Small intestine (tissue), 7 donors: ENCODE data around the gene STAT6. TPM values are rescaled to one million over a fixed set of nuclear protein-coding genes. Genes with fewer than 3 reads are reported as not detected.

Source experiments
- DNase-seq, 2 donors: peaks; one replicate each; pipeline versions ENCODE4 v3.0.0 to v3.0.0-alpha.2; 2013
- FAIRE-seq: peaks from 2 replicates; lab custom pipeline; 2012; peaks lifted over from hg19 to GRCh38; lab: Jason Lieb, UNC
- H3K27ac ChIP-seq, 3 donors: one replicate each; pipeline ENCODE4 v1.5.1; 2013; ENCODE audit warnings: low read length in 2 of 3, mild to moderate bottlenecking in 2 of 3, control low read depth in 1 of 3, inconsistent platforms in 1 of 3, low read depth in 1 of 3, moderate library complexity in 1 of 3
- H3K27me3 ChIP-seq, 3 donors: one replicate each; pipeline ENCODE4 v1.6.1; 2013; ENCODE audit warnings: low read length in 3 of 3, inconsistent platforms in 1 of 3; ENCODE audit not compliant: control insufficient read depth in 3 of 3, insufficient read depth in 3 of 3
- H3K36me3 ChIP-seq, 3 donors: one replicate each; pipeline ENCODE4 v1.6.1; 2013; ENCODE audit warnings: low read length in 3 of 3, inconsistent platforms in 1 of 3, low read depth in 1 of 3, mild to moderate bottlenecking in 1 of 3, moderate library complexity in 1 of 3; ENCODE audit not compliant: control insufficient read depth in 3 of 3, insufficient read depth in 2 of 3
- H3K4me1 ChIP-seq, 3 donors: one replicate each; pipeline ENCODE4 v1.6.1; 2013; ENCODE audit warnings: low read length in 2 of 3, inconsistent platforms in 1 of 3, low read depth in 1 of 3, mild to moderate bottlenecking in 1 of 3, moderate library complexity in 1 of 3; ENCODE audit not compliant: control insufficient read depth in 3 of 3, insufficient read depth in 2 of 3
- H3K4me3 ChIP-seq, 3 donors: one replicate each; pipeline ENCODE4 v1.5.1; 2013; ENCODE audit warnings: low read length in 3 of 3, control low read depth in 1 of 3, inconsistent platforms in 1 of 3, low read depth in 1 of 3, mild to moderate bottlenecking in 1 of 3, moderate library complexity in 1 of 3
- H3K9me3 ChIP-seq, 2 donors: one replicate each; pipeline ENCODE4 v1.6.1; 2013; ENCODE audit warnings: low read depth in 1 of 2, low read length in 1 of 2; ENCODE audit not compliant: control insufficient read depth in 2 of 2, insufficient read depth in 1 of 2
- whole genome bisulfite sequencing, 3 donors: extraction: QIAGEN DNeasy Blood & Tissue Kit; methylation state at CpG; one replicate each; pipeline ENCODE4 v1.1.7; 2013; 5-methylcytosine and 5-hydroxymethylcytosine counted together
- polyA plus RNA-seq, 4 donors: library from polyadenylated mRNA; stranded (reverse) in 3 of 4; unstranded in 1 of 4; fragments of 200-250 nt in 3 of 4; fragments of 120-200 nt in 1 of 4; gene quantifications; one replicate each; pipeline versions ENCODE4 v1.2.1 to v1.2.3, GENCODE V29; 2013
- donor health status: healthy with polysubstance abuse.
- donor health status: control.
- donor health status: control.
- donor health status: Bipolar disorder and iron deficiency.
- donor health status: healthy.

The STAT6 gene
- polyA plus RNA-seq, 4 donors = 117 to 842 (median 344) TPM

- 95 to 98% (median 97%) methylated on average over 13 to 14 of the region's 14 CpGs for WGBS, 3 donors
- FAIRE-seq (no peak), DNase-seq (no peak)
- peaks cover 9 to 68% (median 21%) of the 10 kb centered on the region in 3 donors for H3K36me3 ChIP-seq
- H3K9me3 ChIP-seq = no peaks in the 10 kb centered on the region
- H3K4me1 ChIP-seq = peaks cover 0 to 39% (median 8%) of the 10 kb centered on the region in 3 donors
- no peak overlapping the region for H3K4me3 ChIP-seq
- no peaks in the 10 kb centered on the region for H3K27me3 ChIP-seq
- H3K27ac ChIP-seq = no peak overlapping the region
These were observed 6.0 kb downstream of the STAT6 start for GRCh38 chr12:57105011-57105753.

DNA sequence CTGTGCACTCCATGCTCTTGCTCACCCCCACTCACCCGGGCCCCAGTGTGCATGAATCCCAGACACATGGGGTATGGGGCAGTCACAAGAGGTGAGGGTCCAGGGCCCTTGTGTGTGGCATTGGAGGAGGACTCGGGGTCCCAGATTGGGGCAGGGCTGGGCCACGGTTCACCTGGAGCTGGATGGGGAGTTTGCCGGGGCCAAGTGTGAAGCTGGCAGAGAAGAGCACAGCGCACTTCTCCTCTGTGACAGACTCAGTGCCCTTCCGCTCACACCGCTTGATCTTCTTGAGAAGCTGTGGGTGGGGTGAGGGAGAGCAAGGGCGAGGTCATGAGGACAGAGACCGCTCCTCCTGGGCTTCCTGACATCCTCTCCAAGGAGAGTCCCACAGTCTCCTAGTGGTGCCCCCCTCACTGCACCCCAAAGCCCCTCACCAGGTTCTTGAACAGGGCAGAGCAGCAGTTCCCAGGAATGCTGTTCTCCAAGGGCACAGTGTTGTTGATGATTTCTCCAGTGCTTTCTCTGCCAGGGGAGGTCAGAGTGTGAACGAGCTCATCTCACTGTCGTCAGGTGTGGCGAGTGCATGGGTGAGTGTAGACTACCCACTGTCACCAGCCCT is 6.8 kb downstream of the STAT6 start:
- DNase-seq (no peak), FAIRE-seq (no peak)
- H3K27ac ChIP-seq = no peak overlapping the region
- no peaks in the 10 kb centered on the region for H3K9me3 ChIP-seq
- peaks cover 0 to 32% (median 8%) of the 10 kb centered on the region in 3 donors for H3K4me1 ChIP-seq
- H3K27me3 ChIP-seq = no peaks in the 10 kb centered on the region
- WGBS, 3 donors = 93 to 97% (median 95%) methylated on average over 12 of the region's 12 CpGs
- no peak overlapping the region for H3K4me3 ChIP-seq
- H3K36me3 ChIP-seq = peaks cover 14 to 74% (median 25%) of the 10 kb centered on the region in 3 donors

- Histone ChIP-seq H3K4me1 (peaks cover 0 to 29% (median 8%) of the 10 kb centered on the region in 3 donors), H3K9me3 (no peaks in the 10 kb centered on the region), H3K36me3 (peaks cover 17 to 80% (median 25%) of the 10 kb centered on the region in 3 donors), H3K27ac (no peak overlapping the region), H3K27me3 (no peaks in the 10 kb centered on the region), H3K4me3 (no peak overlapping the region)
- DNase-seq (no peak), FAIRE-seq (no peak)
- 76 to 86% (median 81%) methylated on average over 7 of the region's 7 CpGs for WGBS, 3 donors
These were observed 7.3 kb downstream of the STAT6 start for GRCh38 chr12:57103856-57104255.

GRCh38 chr12:57101892-57102695 is 9.1 kb downstream of the STAT6 start:
- Histone ChIP-seq H3K36me3 (peaks cover 23 to 79% (median 27%) of the 10 kb centered on the region in 3 donors), H3K9me3 (no peaks in the 10 kb centered on the region), H3K4me3 (no peak overlapping the region), H3K27ac (peak overlapping the region; percentile 75 to 88 (median 79)), H3K4me1 (peaks cover 0 to 28% (median 4%) of the 10 kb centered on the region in 3 donors), H3K27me3 (no peaks in the 10 kb centered on the region)
- FAIRE-seq (no peak), DNase-seq (peak; percentile 88 to 94)
- WGBS, 3 donors = 25 to 52% (median 51%) methylated on average over 13 to 15 of the region's 15 CpGs

GRCh38 chr12:57099766-57100165 is 11.4 kb downstream of the STAT6 start:
- H3K36me3 ChIP-seq = peaks cover 14 to 79% (median 25%) of the 10 kb centered on the region in 3 donors
- no peaks in the 10 kb centered on the region for H3K9me3 ChIP-seq
- FAIRE-seq = no peak
- no peak for DNase-seq
- H3K4me3 ChIP-seq = no peak overlapping the region
- H3K27ac ChIP-seq = no peak overlapping the region
- H3K27me3 ChIP-seq = no peaks in the 10 kb centered on the region
- H3K4me1 ChIP-seq = peaks cover 0 to 29% (median 4%) of the 10 kb centered on the region in 3 donors
- 86 to 89% (median 89%) methylated on average over 12 of the region's 12 CpGs for WGBS, 3 donors

- H3K4me3 ChIP-seq = no peak overlapping the region
- no peak for FAIRE-seq
- no peak overlapping the region for H3K27ac ChIP-seq
- WGBS, 3 donors = 83 to 84% (median 84%) methylated on average over 11 of the region's 11 CpGs
- H3K4me1 ChIP-seq = peaks cover 0 to 29% (median 4%) of the 10 kb centered on the region in 3 donors
- H3K36me3 ChIP-seq = peaks cover 9 to 79% (median 23%) of the 10 kb centered on the region in 3 donors
- DNase-seq = no peak
- no peaks in the 10 kb centered on the region for H3K9me3 ChIP-seq
- no peaks in the 10 kb centered on the region for H3K27me3 ChIP-seq
These were observed 12.0 kb downstream of the STAT6 start for GRCh38 chr12:57099047-57099714.

- Histone ChIP-seq H3K9me3 (no peaks in the 10 kb centered on the region), H3K4me1 (peaks cover 0 to 32% (median 4%) of the 10 kb centered on the region in 3 donors), H3K36me3 (peaks cover 6 to 79% (median 20%) of the 10 kb centered on the region in 3 donors), H3K27me3 (no peaks in the 10 kb centered on the region), H3K27ac (no peak overlapping the region), H3K4me3 (no peak overlapping the region)
- WGBS, 3 donors = 85 to 93% (median 88%) methylated on average over 1 of the region's 1 CpG
- FAIRE-seq (no peak), DNase-seq (no peak)
These were observed 12.6 kb downstream of the STAT6 start for GRCh38 chr12:57098546-57098945.

DNA sequence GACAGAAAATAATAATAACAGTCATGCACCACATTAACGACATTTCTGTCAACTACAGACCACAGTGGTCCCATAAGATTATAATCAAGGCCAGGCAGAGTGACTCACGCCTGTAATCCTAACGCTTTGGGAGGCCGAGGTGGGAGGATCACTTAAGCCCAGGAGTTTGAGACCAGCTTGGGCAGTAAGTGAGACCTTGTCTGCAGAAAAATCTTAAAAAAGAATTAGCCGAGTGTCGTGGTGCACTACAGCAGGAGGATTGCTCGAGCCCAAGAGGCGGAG is 13.7 kb downstream of the STAT6 start:
- FAIRE-seq = no peak
- Histone ChIP-seq H3K9me3 (no peaks in the 10 kb centered on the region), H3K4me3 (no peak overlapping the region), H3K27me3 (no peaks in the 10 kb centered on the region), H3K4me1 (peaks cover 0 to 31% (median 2%) of the 10 kb centered on the region in 3 donors), H3K36me3 (peaks cover 6 to 83% (median 20%) of the 10 kb centered on the region in 3 donors), H3K27ac (no peak overlapping the region)
- 88 to 92% (median 89%) methylated on average over 8 of the region's 8 CpGs for WGBS, 3 donors
- no peak for DNase-seq
